Mammary epithelial cell (primary cell): ENCODE results near the gene RFX2.

Experiments used
- CTCF ChIP-seq, 2 donors: IDR thresholded peaks in 1 of 2; conservative IDR thresholded peaks in 1 of 2; 2 replicates each; pipeline ENCODE4 v1.5.1; 2011 to 2012; ENCODE audit warnings: inconsistent platforms in 2 of 2, low read length in 2 of 2, mild to moderate bottlenecking in 2 of 2, control low read depth in 1 of 2, low read depth in 1 of 2; ENCODE audit not compliant: insufficient read depth in 1 of 2; ENCODE audit errors: extremely low read depth in 1 of 2
- EZH2 ChIP-seq: IDR thresholded peaks from 2 replicates; pipeline ENCODE4 v1.6.1; 2012; ENCODE audit warnings: low read length, inconsistent platforms, borderline replicate concordance

DNA sequence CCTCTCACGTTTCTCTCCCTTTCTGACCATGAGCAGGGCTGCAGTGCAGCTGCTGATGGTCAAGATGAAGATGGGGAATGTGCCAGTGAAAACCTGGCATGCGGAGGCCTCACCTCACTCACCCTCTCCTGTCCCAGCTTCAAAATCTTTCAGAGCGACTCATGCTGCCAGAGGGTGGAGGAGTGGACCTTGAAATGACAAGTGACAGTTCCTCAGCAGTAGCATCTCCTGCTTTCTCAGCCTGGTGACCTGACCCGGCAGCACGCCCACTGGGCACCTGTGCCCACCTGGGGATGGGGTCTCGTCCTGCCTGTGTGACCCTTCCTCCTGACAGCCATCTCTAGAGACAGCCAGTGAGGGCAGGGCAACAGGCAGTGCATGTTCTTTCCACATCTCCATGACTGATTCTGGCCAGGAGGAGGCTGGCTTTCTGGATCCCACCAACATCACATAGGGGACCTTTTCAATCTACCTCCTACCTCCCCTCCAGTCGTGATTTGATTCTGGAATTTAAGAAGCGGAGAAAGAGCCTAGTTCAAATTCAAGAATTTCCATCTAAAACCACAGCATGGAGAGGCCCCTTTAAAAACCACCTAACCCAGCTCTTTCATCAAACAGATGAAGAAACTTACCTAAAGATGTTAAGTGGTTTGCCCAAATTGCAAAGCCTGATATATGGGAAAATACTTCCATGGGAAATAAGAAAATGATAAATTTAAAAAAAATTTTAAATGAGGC lies 45.8 kb downstream of the RFX2 start:
- no peak for TF ChIP-seq CTCF (conservative IDR thresholded peaks at IDR 0.05 in 1 of 2, IDR thresholded peaks at IDR 0.05 in 1 of 2; ENCODE audit: extremely low read depth in 1 of 2, insufficient read depth in 1 of 2, low read depth in 1 of 2, low read length in 2 of 2)
- TF ChIP-seq EZH2 = no peak
